PC-9 (cell line): ENCODE results near the gene LAYN.

ENCODE experiments used
- EZH2 ChIP-seq: fragments of 200-600 bp; sonication (generic); IDR thresholded peaks from 2 replicates; pipeline ENCODE4 v1.8.0; 2017; ENCODE audit warnings: antibody characterized with exemption, low read depth
- TF ChIP-seq, protein P1 (sequence below): fragments of 200-600 bp; sonication (generic); conservative IDR thresholded peaks from 2 replicates; pipeline ENCODE4 v1.6.1; 2017; ENCODE audit warnings: mixed run types, antibody characterized with exemption, mild to moderate bottlenecking, moderate library complexity

DNA sequence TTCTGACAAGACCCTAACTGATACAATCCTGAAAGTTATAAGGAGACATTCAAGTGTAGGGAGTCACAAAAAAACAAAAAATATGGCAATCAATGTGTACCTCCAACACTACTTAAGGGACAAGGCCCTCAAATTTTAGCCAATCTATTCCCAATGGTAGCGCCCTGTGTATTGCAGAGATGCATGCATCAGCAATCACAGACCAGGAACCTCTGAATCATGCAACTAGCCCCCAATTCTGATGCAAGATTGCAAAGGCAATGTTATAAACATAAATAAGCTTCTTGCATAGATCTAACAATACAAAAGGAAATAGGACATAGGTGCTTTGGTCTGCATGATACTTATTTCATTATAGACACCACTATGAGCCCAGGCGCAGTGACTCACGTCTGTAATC, 32.1 kb downstream of the LAYN start:
- TF ChIP-seq, protein P1, sequence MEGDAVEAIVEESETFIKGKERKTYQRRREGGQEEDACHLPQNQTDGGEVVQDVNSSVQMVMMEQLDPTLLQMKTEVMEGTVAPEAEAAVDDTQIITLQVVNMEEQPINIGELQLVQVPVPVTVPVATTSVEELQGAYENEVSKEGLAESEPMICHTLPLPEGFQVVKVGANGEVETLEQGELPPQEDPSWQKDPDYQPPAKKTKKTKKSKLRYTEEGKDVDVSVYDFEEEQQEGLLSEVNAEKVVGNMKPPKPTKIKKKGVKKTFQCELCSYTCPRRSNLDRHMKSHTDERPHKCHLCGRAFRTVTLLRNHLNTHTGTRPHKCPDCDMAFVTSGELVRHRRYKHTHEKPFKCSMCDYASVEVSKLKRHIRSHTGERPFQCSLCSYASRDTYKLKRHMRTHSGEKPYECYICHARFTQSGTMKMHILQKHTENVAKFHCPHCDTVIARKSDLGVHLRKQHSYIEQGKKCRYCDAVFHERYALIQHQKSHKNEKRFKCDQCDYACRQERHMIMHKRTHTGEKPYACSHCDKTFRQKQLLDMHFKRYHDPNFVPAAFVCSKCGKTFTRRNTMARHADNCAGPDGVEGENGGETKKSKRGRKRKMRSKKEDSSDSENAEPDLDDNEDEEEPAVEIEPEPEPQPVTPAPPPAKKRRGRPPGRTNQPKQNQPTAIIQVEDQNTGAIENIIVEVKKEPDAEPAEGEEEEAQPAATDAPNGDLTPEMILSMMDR, result no peak
- no peak for TF ChIP-seq EZH2
